ENCODE data around the gene NHSL2. TPM values are rescaled to one million over a fixed set of nuclear protein-coding genes. Genes with fewer than 3 reads are reported as not detected.

The NHSL2 gene
- total and polyA plus RNA-seq, 2 of the 13 experiments (the other 11 are each of a cell fraction or from before 2014, with no cell fraction given): not detected

DNA sequence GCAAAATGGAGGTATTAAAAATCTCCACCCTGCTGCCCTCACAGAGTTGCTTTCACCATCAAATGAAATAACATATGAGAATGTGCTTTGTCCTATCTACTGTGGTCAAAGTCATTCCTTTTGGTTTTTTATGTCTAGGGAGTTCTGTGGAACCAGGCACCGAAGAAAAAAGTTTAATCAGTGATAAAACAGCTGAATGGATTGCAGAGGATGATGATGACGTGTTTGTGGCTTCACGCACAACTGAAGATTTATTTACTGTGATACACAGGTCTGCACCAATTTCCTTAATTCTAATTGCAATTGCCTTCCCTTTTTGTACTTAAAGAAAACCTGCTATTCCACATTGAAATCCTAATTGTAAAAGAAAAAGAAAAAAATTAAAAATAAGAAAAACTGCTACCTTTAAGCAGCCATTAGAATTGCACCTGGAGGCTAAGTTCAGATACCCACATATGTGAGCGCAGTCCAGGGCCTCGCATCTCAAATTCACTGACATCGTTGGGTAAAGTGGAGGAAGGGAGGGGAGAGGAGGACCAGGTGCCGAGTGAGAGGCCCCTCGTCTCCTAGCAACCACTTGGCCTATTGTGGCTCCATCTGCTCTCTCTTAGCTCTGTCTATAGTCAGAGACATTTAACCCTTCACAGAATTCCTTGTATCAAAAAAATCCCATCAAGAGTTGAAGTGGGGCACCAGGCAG lies 231.6 kb downstream of the NHSL2 start:
- POLR2A ChIA-PET: no interaction called here
- no peaks in the 10 kb centered on the region for H4K20me1 ChIP-seq (ENCODE audit: insufficient read depth, low read length)
- CTCF ChIA-PET (ENCODE audit: low intra/inter-chr PET ratio, low total read pairs): no interaction called here
- no peak for ATAC-seq
- no peak overlapping the region for H3K4me3 ChIP-seq (replicated peaks in 1 of 3; ENCODE audit: insufficient read depth in 1 of 3, low read depth in 2 of 3, low read length in 3 of 3)
- TF ChIP-seq AHR (CRISPR knock-in tag; IDR thresholded peaks at IDR 0.05) (no peak), NONO (IDR thresholded peaks at IDR 0.05) (no peak), NONO (CRISPR knock-in tag; conservative IDR thresholded peaks at IDR 0.05) (no peak), ZNF615 (CRISPR knock-in tag; IDR thresholded peaks at IDR 0.05; ENCODE audit: borderline replicate concordance) (no peak), ZFP91 (CRISPR knock-in tag; IDR thresholded peaks at IDR 0.05; ENCODE audit: borderline replicate concordance) (no peak), ZNF83 (CRISPR knock-in tag; IDR thresholded peaks at IDR 0.05; ENCODE audit: borderline replicate concordance) (no peak), ZSCAN31 (CRISPR knock-in tag; IDR thresholded peaks at IDR 0.05; ENCODE audit: low read depth) (no peak), PHF20 (CRISPR knock-in tag; IDR thresholded peaks at IDR 0.05) (no peak), ATM (IDR thresholded peaks at IDR 0.05; ENCODE audit: borderline replicate concordance) (no peak), ZNF235 (CRISPR knock-in tag; IDR thresholded peaks at IDR 0.05; ENCODE audit: borderline replicate concordance) (no peak), MTERF4 (CRISPR knock-in tag; IDR thresholded peaks at IDR 0.05) (no peak), NFE2L1 (CRISPR knock-in tag; IDR thresholded peaks at IDR 0.05; ENCODE audit: borderline replicate concordance) (no peak), SKI (IDR thresholded peaks at IDR 0.05; ENCODE audit: partially characterized antibody) (no peak), ZNF3 (CRISPR knock-in tag; IDR thresholded peaks at IDR 0.05) (no peak)
- no peaks in the 10 kb centered on the region for H3K79me2 ChIP-seq (ENCODE audit: insufficient read depth, low read length)
- no peak overlapping the region for H2AFZ ChIP-seq (ENCODE audit: low read length)
- H3K36me3 ChIP-seq (replicated peaks in 1 of 2; ENCODE audit: control insufficient read depth in 1 of 2, insufficient read depth in 2 of 2, low read length in 2 of 2): no peaks in the 10 kb centered on the region
- no TSS peak for BruUV-seq (replicated peaks)
- H3K4me2 ChIP-seq (ENCODE audit: low read depth, low read length): no peak overlapping the region
- H3K9me3 ChIP-seq (ENCODE audit: low read length): no peaks in the 10 kb centered on the region
- no peak for DNase-seq (ENCODE audit: low spot score)
- H3K9ac ChIP-seq (ENCODE audit: insufficient read depth, low read depth, low read length): no peak overlapping the region
- H3K27me3 ChIP-seq (ENCODE audit: control insufficient read depth in 1 of 2, insufficient read depth in 2 of 2, low read length in 2 of 2): no peaks in the 10 kb centered on the region
- no peaks in the 10 kb centered on the region for H3K4me1 ChIP-seq (ENCODE audit: insufficient read depth, low read length)
- in situ Hi-C loops (cut with HindIII; ENCODE audit: extremely low pct_ligation_motif_present, low pct_unique_long_range_greater_than_20kb) (no loop called here), intact Hi-C loops (cut with micrococcal nuclease; ENCODE audit: unreplicated experiment) (no loop called here)
- WGBS (ENCODE audit: low lambda C conversion rate): 13% methylated on average over 5 of the region's 8 CpGs
- no peak for FAIRE-seq
- H3K27ac ChIP-seq (ENCODE audit: extremely low read length, insufficient read depth, low read length): no peak overlapping the region

All from HepG2 (cell line).